Vagina (tissue), 2 donors: Measurements from ENCODE around the gene ATP8B3.

Experiments used
- CTCF ChIP-seq, 3 experiments: fragments of 450-650 bp in 2 of 3; fragments of 200-600 bp in 1 of 3; sonication (generic) in 1 of 3; IDR thresholded peaks; one replicate each; pipeline ENCODE4 v1.5.1; 2017 to 2019; ENCODE audit warnings: antibody characterized with exemption in 3 of 3, mild to moderate bottlenecking in 2 of 3, moderate library complexity in 2 of 3
- POLR2AphosphoS5 ChIP-seq, 2 donors: sonication (generic); formaldehyde crosslinking; IDR thresholded peaks; one replicate each; pipeline ENCODE4 v1.9.0; 2017; ENCODE audit warnings: antibody characterized with exemption in 2 of 2, mild to moderate bottlenecking in 2 of 2, low read depth in 1 of 2; ENCODE audit not compliant: insufficient read depth in 1 of 2

GRCh38 chr19:1847348-1847683, 35.2 kb upstream of the ATP8B3 start:
- TF ChIP-seq CTCF (IDR thresholded peaks at IDR 0.05) (no peak), POLR2AphosphoS5 (IDR thresholded peaks at IDR 0.05; ENCODE audit: insufficient read depth in 1 of 2, low read depth in 1 of 2) (no peak)
